HG03439 (cell line): ENCODE results near the gene CDKN1B.
A peak's percentile ranks its signal among the peaks of the same experiment; 100 is the strongest.
"Not testable (repeated sequence)": the region's sequence is repeated elsewhere in the genome, so short reads cannot be mapped to it uniquely, and the experiment has no call there.

Experiments
- ATAC-seq: cut with Tn5 transposase; IDR thresholded peaks from one replicate; pipeline ENCODE4 v1.9.1; 2021; ENCODE audit warnings: mild to moderate bottlenecking, moderate library complexity; ENCODE audit not compliant: unreplicated experiment

The CDKN1B gene

DNA sequence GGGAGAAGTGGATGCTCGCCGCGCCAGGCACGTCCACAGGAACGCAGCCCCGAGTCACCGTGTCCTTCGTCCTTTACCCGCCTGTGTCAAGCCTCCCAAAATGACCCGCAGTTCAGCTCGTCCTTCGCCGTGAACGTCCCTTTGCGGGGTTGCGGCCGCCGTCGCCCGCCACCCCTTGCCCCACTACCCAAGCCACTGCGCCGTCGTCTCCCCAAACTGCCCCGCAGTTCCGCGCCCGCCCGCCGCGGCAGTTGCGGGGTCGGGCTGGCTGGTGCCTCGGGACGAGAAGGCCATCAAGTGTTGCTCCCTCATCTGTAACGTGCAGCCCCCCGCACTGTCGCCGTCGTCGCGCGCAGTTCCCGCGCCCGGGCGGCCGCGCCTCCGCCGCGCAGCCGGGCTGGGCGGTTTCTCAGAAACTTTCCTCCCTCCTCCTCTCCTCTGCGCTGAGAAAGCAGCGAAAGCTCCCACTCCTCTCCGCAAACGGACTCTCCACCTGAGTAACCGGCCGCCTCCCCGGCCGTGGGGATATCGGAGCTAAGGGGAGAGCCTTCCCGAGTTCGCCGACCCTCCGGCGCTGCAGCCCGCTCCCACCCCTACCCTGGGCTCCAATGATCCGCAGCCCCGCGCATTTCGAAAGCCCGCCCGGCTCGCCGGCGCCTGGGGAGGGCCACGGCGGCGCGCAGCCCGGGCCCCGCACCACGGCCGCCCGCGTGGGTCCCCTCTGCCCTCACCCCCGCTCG is 6.7 kb downstream of the CDKN1B start:
- no peak for ATAC-seq

- peak; percentile 9 for ATAC-seq
Observed at GRCh38 chr12:12724421-12725085, 7.4 kb downstream of the CDKN1B start.

GRCh38 chr12:12725086-12725955 is 8.2 kb downstream of the CDKN1B start:
- peak; percentile 55 for ATAC-seq

DNA sequence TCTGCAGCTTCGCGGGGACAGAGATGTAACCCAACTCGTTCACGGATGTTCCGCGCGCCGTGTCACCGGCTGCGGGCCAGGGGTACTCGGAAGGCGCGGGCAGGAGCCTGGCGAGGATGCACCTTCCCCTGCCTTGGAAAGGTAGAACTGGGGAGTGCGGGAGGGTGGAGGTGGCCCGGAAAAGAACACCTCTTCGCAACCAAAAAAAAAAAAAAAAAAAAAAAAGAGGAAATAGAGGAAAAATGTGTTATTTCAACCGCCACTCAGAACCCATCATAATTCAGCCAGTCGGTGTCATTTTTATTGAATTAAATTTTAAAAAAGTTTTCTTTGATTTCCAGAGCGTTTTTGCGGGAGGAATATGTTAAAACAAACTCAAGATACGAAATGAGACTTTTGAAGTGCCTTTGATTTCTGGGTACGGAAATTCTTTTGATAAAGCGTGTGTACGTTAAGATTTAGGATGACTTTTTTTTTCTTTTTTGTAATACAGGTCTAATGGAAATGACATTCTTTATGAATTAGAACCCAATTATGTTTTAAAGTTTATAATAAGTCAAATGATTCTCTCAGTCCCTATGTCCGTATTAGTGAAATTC is 8.9 kb downstream of the CDKN1B start:
- ATAC-seq: no peak

DNA sequence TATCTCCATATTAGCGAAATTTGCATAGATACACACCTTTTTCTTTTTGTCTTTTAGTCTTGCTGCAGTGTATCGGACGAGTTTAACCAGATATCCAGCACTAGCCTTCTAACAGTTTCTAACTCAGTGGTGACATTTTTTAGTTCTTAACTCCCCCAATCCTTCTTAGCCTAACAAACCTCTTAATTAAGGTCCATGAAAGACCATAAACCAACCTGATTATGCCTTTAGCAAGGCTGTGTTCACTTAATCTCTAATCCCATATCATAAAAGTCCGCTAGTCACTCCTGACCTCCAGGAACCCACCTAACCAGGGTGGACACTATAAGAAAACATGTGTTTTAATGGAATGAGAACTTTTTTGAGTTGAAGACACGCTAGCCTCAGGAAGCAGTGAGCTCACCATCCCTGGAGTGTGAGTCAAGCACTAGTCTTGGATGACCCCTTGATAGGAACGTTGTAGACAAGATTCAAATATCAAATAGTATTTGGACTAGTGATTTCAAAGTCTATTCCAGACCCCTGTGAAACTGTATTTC is 9.5 kb downstream of the CDKN1B start:
- no peak for ATAC-seq

DNA sequence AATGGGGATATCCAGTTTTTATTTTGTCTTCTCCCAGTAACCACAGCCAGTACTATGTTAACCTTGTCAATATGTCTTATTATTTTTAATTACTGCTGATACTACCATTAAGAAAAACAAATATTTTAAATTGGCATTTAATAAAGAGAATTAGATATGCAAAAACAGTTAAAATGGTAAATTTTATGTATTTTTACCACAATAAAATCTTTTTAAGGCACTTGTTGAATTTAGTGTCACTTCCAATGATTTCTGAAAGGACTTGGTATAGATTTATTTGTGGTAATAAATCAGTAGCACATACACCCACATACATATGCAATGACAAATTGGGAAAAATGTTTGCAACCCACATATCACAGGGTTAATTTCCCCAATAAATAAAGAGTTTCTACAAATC is 14.0 kb downstream of the CDKN1B start:
- ATAC-seq: no peak

- no peak for ATAC-seq
Observed at GRCh38 chr12:12731785-12732184, 14.6 kb downstream of the CDKN1B start.

DNA sequence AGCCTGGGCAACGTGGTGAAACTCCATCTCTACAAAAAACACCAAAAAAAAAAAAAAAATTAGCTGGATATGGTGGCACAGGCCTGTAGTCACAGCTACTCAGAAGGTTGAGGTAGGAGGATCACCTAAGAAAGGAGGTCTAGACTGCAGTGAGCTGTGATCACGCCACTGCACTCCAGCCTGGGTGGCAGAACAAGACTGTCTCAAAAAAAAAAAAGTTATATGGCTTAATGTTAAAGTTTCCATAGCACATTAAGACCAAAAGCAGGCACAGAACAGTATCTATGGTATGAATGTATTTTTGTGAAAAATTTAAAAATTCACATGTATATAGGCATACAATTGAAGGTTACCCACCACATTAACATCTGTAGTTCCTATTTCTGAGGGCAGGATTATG is 15.9 kb downstream of the CDKN1B start:
- no peak for ATAC-seq

DNA sequence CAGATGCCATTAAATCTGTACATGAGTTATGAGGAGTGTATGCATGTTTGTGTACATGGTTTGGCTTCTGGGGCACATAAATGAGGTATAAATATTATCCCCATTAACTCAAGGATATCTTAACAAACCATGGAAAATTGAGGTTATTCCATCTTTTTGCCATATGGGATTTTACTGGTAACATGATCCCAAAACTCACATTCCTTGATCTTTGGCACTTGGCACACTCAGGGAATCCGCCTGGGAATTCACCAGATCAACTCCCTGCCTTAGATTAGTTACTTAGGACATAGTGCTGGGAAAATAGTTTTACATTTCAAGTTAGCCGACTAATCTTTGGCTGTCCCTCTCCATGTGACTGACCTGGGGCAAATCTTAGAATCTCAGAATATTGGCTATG is 16.9 kb downstream of the CDKN1B start:
- no peak for ATAC-seq

- ATAC-seq: no peak
Observed at GRCh38 chr12:12734561-12735071, 17.4 kb downstream of the CDKN1B start.

- no peak for ATAC-seq
Observed at GRCh38 chr12:12735301-12735700, 18.1 kb downstream of the CDKN1B start.

GRCh38 chr12:12736759-12737676 is 19.9 kb downstream of the CDKN1B start:
- ATAC-seq: peak; percentile 71

- not testable (repeated sequence) for ATAC-seq
Observed at GRCh38 chr12:12738152-12738551, 21.0 kb downstream of the CDKN1B start.

- ATAC-seq: no peak
Observed at GRCh38 chr12:12741660-12742059, 24.5 kb downstream of the CDKN1B start.

GRCh38 chr12:12744546-12745305 is 27.6 kb downstream of the CDKN1B start:
- no peak for ATAC-seq

DNA sequence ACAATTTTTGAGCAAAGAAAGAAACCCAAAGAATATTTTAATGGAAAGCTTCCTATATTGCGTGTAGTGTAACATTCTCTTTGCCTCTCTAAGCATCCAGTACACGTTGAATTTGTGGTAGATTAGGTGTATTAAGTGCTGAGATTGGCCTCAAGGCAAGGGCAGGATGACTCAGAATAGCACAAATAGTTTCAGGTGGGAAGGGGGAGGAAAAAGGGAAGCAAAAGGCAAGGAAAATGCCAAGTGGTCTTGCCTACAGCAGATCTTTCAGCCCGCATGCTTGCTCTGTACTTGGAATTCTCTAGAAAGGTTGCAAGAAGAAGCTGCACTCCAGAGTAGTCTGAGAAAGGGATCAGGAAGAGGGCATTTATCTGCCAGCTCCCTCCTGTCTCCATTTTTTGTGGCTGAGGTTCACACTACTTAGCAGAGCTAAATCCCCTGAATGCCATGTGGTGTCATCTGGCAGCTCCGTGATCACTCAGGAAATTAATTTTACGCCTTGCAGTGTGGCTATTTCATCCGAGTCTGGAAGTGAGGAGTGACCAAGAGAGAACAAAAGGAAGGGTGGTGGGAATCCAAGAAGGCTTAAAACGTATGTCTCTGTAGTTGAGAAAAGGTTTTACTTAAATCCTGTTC is 28.5 kb downstream of the CDKN1B start:
- ATAC-seq: no peak

- ATAC-seq: no peak
Observed at GRCh38 chr12:12747278-12747677, 30.1 kb downstream of the CDKN1B start.

- no peak for ATAC-seq
Observed at GRCh38 chr12:12748044-12748443, 30.9 kb downstream of the CDKN1B start.
